Left ventricle myocardium inferior (tissue), 1 donor: ENCODE measurements around the gene PABPC1L. TPM values are rescaled to one million over a fixed set of nuclear protein-coding genes. Genes with fewer than 3 reads are reported as not detected.
A peak's percentile ranks its signal among the peaks of the same experiment; 100 is the strongest.

Experiments
- DNase-seq: peaks from one replicate; pipeline ENCODE4 v3.0.0-alpha.2; 2020
- H3K27ac ChIP-seq: fragments of 200-600 bp; replicated peaks from 2 replicates; pipeline ENCODE4 v1.8.0; 2021
- H3K27me3 ChIP-seq: fragments of 200-600 bp; 2 replicates; pipeline ENCODE4 v1.8.0; 2021; ENCODE audit warnings: low read depth
- H3K36me3 ChIP-seq: fragments of 200-600 bp; 2 replicates; pipeline ENCODE4 v1.8.0; 2021
- H3K4me1 ChIP-seq: fragments of 200-600 bp; 2 replicates; pipeline ENCODE4 v1.8.0; 2021
- H3K4me3 ChIP-seq: fragments of 200-600 bp; 2 replicates; pipeline ENCODE4 v1.8.0; 2021; ENCODE audit warnings: mild to moderate bottlenecking, moderate library complexity
- H3K9me3 ChIP-seq: fragments of 200-600 bp; replicated peaks from 2 replicates; pipeline ENCODE4 v1.8.0; 2021
- intact Hi-C: fragments of 100-400 bp; cut with micrococcal nuclease; formaldehyde crosslinking; loops from one replicate; pipeline ENCODE4 v1.11.0; 2022
- total RNA-seq: library from RNA; stranded (reverse); fragmentation: NEBNext Ultra II Directional; extraction: Animal tissue kit (Norgen Biotek cat#: 25700); gene quantifications from one replicate; pipeline ENCODE4 v1.2.1, GENCODE V29; 2021
- TF ChIP-seq, protein P1 (sequence below): fragments of 200-600 bp; IDR thresholded peaks from 2 replicates; pipeline ENCODE4 v1.8.0; 2021; ENCODE audit warnings: antibody characterized with exemption, mild to moderate bottlenecking, borderline replicate concordance
- donor health status: DM: no; HTN: yes; CAD: no; lungs with severe emphysema.

PABPC1L gene
- total RNA-seq, 1 donor from 2014 or later, result 2.4 TPM

DNA sequence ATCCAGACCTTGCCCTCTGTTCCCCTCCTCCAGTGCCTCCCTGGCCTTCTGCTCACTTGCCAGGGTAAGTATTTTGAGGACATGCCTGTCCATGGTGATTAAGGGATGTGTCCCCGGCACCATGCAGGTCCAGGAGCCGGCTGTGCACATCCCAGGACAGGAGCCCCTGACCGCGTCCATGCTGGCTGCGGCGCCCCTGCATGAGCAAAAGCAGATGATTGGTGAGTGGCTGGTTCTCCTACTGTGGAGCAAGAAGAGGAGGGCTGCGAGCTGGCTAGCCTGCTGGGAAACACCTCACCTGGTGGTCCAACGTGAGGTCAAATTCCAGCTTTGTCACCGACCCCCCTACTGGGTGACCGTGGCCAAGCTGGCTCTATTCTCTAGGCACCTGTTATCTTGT, 26.6 kb downstream of the PABPC1L start:
- Histone ChIP-seq H3K4me3 (no peak overlapping the region), H3K9me3 (no peaks in the 10 kb centered on the region), H3K36me3 (peaks cover 9% of the 10 kb centered on the region), H3K27me3 (no peaks in the 10 kb centered on the region), H3K4me1 (no peaks in the 10 kb centered on the region), H3K27ac (no peak overlapping the region)
- DNase-seq, result no peak
- TF ChIP-seq, protein P1, sequence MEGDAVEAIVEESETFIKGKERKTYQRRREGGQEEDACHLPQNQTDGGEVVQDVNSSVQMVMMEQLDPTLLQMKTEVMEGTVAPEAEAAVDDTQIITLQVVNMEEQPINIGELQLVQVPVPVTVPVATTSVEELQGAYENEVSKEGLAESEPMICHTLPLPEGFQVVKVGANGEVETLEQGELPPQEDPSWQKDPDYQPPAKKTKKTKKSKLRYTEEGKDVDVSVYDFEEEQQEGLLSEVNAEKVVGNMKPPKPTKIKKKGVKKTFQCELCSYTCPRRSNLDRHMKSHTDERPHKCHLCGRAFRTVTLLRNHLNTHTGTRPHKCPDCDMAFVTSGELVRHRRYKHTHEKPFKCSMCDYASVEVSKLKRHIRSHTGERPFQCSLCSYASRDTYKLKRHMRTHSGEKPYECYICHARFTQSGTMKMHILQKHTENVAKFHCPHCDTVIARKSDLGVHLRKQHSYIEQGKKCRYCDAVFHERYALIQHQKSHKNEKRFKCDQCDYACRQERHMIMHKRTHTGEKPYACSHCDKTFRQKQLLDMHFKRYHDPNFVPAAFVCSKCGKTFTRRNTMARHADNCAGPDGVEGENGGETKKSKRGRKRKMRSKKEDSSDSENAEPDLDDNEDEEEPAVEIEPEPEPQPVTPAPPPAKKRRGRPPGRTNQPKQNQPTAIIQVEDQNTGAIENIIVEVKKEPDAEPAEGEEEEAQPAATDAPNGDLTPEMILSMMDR, result no peak
- intact Hi-C loops, result no loop called here

DNA sequence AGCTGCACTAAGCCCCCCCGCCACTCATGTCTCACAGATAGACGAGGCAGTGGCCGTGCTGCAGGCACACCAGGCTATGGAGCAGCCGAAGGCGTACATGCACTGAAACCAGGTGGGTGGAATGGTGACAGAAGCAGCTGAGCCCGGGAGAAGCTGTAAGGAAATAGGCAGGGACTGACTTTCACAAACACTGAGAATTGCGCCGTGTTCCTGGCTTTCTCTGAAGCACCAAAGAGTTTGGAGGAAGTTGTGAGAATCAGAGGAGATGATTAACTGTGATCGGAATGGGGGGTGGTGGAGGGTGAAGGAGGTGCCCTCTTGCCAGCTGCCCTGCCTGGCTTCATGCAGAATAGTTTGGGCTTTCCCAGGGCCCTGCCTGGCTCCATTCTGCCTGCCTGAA, 28.8 kb downstream of the PABPC1L start:
- intact Hi-C loops, result no loop called here
- DNase-seq, result no peak
- TF ChIP-seq, protein P1, result no peak
- peaks cover 29% of the 10 kb centered on the region for H3K36me3 ChIP-seq
- no peaks in the 10 kb centered on the region for H3K9me3 ChIP-seq
- H3K27ac ChIP-seq, result peak overlapping the region; percentile 18
- no peaks in the 10 kb centered on the region for H3K4me1 ChIP-seq
- H3K4me3 ChIP-seq, result no peak overlapping the region
- H3K27me3 ChIP-seq, result no peaks in the 10 kb centered on the region

DNA sequence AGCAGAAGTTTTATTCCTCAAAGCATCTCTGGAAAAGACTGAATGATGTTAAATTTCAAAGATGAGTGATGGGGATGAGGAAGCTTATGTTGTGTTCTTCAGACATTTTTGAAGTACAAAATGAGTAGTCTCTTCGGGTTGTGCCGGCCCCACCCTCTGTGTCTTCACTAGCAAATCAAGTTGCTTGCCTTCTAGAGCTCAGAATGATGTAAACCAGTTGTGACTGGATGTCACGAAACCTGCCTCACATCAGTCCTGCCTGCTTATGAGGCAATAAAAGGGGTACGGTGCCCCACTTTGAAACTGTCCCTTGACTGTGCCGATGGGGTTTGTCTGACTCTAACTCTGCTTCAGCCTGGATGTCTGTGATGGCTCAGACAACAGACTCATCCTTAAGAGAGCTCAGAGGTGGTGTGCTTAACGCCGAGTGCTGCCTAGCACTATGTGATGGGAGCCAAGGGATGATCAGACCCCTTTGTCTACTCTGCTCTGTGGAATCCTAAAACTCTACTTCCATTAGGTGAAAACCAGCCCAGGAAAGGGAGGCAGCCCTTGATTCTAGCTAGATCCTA, 31.3 kb downstream of the PABPC1L start:
- H3K27me3 ChIP-seq, result no peaks in the 10 kb centered on the region
- H3K4me3 ChIP-seq, result no peak overlapping the region
- H3K9me3 ChIP-seq, result no peaks in the 10 kb centered on the region
- no peak overlapping the region for H3K27ac ChIP-seq
- peaks cover 50% of the 10 kb centered on the region for H3K36me3 ChIP-seq
- TF ChIP-seq, protein P1, result no peak
- no peaks in the 10 kb centered on the region for H3K4me1 ChIP-seq
- intact Hi-C loops, result no loop called here
- no peak for DNase-seq

DNA sequence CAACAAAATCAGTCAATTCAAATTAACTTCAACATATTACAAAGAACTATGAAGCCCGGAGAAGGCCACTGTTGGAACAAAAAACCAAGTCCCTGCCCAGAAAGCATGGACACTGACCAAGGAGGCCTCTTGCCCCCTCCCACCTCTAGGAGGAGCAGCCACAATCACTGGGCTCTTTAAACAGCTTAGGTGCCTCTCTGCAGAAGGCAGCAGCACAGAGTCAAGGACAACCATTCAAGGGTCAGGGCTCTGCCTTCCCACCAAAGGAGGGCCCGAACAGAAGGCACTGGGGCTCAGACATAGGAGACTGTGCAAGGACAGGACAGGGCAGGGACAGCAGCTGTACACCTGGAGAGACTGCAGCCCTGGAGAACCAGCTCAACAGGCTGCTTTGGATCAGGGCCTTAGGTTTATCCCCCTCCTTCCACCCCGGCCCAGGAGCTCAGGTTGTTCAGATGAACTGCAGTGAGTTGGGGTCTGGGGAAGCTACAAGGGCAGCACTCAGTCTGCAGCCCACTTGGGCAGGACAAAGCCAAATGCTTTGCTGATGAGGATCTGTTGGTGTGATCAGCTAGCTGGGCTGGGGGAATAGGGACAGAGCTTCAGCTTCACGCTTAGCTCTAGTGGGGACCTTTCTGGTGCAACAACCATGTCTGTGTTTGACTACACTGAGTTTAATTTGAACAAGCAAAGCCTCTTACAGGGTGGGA, 32.6 kb downstream of the PABPC1L start:
- peaks cover 62% of the 10 kb centered on the region for H3K36me3 ChIP-seq
- H3K9me3 ChIP-seq, result no peaks in the 10 kb centered on the region
- H3K27ac ChIP-seq, result peak overlapping the region; percentile 35
- intact Hi-C loops, result no loop called here
- H3K4me1 ChIP-seq, result no peaks in the 10 kb centered on the region
- TF ChIP-seq, protein P1, result no peak
- H3K27me3 ChIP-seq, result no peaks in the 10 kb centered on the region
- H3K4me3 ChIP-seq, result peak overlapping the region; percentile 10
- no peak for DNase-seq

DNA sequence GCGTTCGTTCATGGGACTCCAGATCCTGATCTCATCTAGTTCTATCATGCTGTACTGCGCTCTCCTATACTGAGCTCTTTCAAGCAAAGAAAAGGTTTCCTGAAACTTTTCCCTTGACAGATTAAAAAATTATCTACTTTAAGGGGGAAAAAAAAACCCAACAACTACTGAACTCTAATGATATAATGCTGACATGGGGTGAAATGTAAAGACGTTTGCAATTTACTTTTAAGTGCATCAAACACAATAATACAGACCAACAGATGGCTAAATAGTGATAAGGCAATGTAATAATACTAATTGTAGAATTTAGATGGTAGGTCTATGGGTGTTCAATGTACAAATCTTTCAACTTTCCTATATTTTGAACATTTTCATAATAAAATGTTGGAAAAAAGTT, 34.0 kb downstream of the PABPC1L start:
- TF ChIP-seq, protein P1, result no peak
- intact Hi-C loops, result no loop called here
- Histone ChIP-seq H3K9me3 (no peaks in the 10 kb centered on the region), H3K4me1 (no peaks in the 10 kb centered on the region), H3K27ac (no peak overlapping the region), H3K36me3 (peaks cover 74% of the 10 kb centered on the region), H3K27me3 (no peaks in the 10 kb centered on the region), H3K4me3 (no peak overlapping the region)
- DNase-seq, result no peak
